Mononuclear cell (primary cell): Measurements from ENCODE around the gene AGPS. TPM values are rescaled to one million over a fixed set of nuclear protein-coding genes. Genes with fewer than 3 reads are reported as not detected.
"Not testable (repeated sequence)": the region's sequence is repeated elsewhere in the genome, so short reads cannot be mapped to it uniquely, and the experiment has no call there.

Experiments
- H3K27me3 ChIP-seq: 2 replicates; pipeline ENCODE4 v1.6.0; 2011; ENCODE audit warnings: low read length, control low read depth; ENCODE audit not compliant: insufficient read depth
- H3K4me1 ChIP-seq: 2 replicates; pipeline ENCODE4 v1.5.1; 2011; ENCODE audit warnings: mild to moderate bottlenecking, low read length, control low read depth; ENCODE audit not compliant: insufficient read depth
- H3K4me3 ChIP-seq: 2 replicates; pipeline ENCODE4 v1.5.1; 2011; ENCODE audit warnings: mild to moderate bottlenecking, low read length, moderate library complexity
- H3K9me3 ChIP-seq: 2 replicates; pipeline ENCODE4 v1.5.1; 2011; ENCODE audit warnings: low read depth, mild to moderate bottlenecking, control low read depth, low read length
- total RNA-seq: library from RNA; depleted of rRNA; stranded (reverse); fragments of >200 nt; gene quantifications from one replicate; pipeline ENCODE4 v1.2.3, GENCODE V29; 2012

AGPS gene
- total RNA-seq, 1 donor = 23.6 TPM

GRCh38 chr2:177362499-177362898 lies 30.1 kb upstream of the AGPS start:
- Histone ChIP-seq H3K4me3 (no peak overlapping the region), H3K27me3 (no peaks in the 10 kb centered on the region), H3K4me1 (no peaks in the 10 kb centered on the region), H3K9me3 (no peaks in the 10 kb centered on the region)

DNA sequence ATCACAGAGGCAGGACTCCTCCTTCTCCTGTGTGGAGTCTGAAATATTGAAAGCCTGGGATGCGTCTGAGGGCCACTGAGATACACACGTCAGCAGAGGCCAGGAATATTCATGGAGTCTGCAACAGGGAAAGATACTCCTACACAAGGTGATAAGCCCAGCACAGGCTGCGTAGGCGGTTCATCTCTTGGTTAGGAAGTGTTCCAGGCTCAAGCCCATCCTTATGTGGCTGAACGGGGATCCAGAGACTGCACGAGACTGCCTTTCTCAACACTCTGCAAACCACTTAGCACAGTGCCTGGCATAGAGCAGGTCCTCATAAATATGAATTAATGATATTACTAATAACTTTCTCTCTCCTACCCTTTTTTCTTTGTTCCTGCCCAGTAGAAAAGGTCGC lies 29.2 kb upstream of the AGPS start:
- no peaks in the 10 kb centered on the region for H3K27me3 ChIP-seq
- H3K4me1 ChIP-seq = no peaks in the 10 kb centered on the region
- no peaks in the 10 kb centered on the region for H3K9me3 ChIP-seq
- no peak overlapping the region for H3K4me3 ChIP-seq

DNA sequence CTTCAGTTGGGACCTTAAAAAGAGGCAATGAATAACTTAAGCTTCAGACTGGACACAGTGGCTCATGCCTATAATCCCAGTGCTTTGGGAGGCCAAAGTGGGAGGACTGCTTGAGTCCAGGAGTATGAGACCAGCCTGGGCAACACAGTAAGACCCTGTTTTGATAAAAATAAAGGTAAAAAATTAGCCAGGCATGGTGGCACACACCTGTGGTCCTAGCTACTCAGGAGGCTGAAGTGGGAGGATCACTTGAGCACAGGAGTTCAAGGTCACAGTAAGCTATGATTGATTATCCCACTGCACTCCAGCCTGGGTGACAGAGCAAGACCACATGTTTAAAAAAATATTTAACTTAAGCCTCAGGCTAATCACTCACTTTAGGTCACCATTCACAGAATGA lies 26.8 kb upstream of the AGPS start:
- not testable (repeated sequence) for H3K4me3 ChIP-seq, H3K4me1 ChIP-seq, H3K27me3 ChIP-seq, H3K9me3 ChIP-seq

- not testable (repeated sequence) for H3K4me1 ChIP-seq, H3K27me3 ChIP-seq, H3K9me3 ChIP-seq, H3K4me3 ChIP-seq
These were observed 24.6 kb upstream of the AGPS start for GRCh38 chr2:177368023-177368422.

- Histone ChIP-seq H3K4me1 (peaks cover 3% of the 10 kb centered on the region), H3K9me3 (no peaks in the 10 kb centered on the region)
These were observed 13.2 kb upstream of the AGPS start for GRCh38 chr2:177379354-177379753.

GRCh38 chr2:177380181-177380580 lies 12.4 kb upstream of the AGPS start:
- Histone ChIP-seq H3K4me1 (peaks cover 3% of the 10 kb centered on the region), H3K27me3 (no peaks in the 10 kb centered on the region), H3K4me3 (no peak overlapping the region), H3K9me3 (no peaks in the 10 kb centered on the region)

More at GRCh38 chr2:177379354-177379753, 13.2 kb upstream of the AGPS start:
- Histone ChIP-seq H3K4me3 (no peak overlapping the region), H3K27me3 (no peaks in the 10 kb centered on the region)

GRCh38 chr2:177383935-177384334 lies 8.6 kb upstream of the AGPS start:
- H3K9me3 ChIP-seq = no peaks in the 10 kb centered on the region
- no peaks in the 10 kb centered on the region for H3K27me3 ChIP-seq
- H3K4me1 ChIP-seq = peaks cover 3% of the 10 kb centered on the region
- H3K4me3 ChIP-seq = no peak overlapping the region

DNA sequence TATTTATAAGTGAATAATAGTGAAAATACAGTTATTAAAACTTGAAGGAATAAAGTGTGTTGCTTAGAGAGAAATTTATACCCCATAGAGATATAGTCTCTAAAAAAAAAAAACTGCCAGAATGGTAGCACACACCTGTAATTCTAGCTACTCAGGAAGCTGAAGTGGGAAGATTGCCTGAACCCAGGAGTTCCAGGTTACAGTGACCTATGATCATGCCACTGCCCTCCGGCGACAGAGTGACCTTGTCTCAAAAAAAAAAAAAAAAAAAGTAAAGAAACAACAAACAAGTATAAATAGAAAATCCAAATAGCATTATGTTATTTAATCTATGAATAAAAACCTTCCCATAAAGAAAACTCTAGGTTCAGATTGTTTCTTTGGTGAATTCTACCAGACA lies 7.4 kb upstream of the AGPS start:
- Histone ChIP-seq H3K9me3 (no peaks in the 10 kb centered on the region), H3K4me3 (no peak overlapping the region), H3K4me1 (peaks cover 3% of the 10 kb centered on the region), H3K27me3 (no peaks in the 10 kb centered on the region)

DNA sequence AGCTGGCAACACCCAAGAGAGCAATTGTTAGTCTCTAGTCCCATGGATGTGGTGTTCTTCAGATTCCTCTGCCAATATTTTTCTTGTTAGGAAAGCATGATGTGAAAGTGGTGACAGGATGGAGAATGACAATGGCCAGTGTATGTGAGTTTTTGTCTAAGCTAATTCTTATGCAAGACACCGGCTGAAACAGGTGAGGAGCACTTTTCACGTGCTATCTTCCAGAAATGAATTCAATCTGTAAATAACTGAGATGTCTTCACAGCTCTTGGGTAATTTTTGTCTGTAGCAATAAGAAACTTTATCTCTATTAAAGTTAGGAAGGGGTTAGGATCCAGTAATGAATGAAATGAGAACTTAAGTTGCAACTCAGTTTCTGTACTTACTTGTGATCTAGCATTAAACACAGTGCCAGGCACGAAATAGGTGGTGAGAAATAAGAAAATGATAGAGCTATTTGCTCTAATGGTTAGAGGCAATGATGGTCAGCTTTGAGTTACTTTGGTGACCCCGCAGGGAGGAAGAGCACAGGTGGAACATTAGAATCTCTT lies 676 bp upstream of the AGPS start:
- Histone ChIP-seq H3K4me3 (peak overlapping the region; percentile 73), H3K27me3 (no peaks in the 10 kb centered on the region), H3K9me3 (no peaks in the 10 kb centered on the region), H3K4me1 (peaks cover 42% of the 10 kb centered on the region)

DNA sequence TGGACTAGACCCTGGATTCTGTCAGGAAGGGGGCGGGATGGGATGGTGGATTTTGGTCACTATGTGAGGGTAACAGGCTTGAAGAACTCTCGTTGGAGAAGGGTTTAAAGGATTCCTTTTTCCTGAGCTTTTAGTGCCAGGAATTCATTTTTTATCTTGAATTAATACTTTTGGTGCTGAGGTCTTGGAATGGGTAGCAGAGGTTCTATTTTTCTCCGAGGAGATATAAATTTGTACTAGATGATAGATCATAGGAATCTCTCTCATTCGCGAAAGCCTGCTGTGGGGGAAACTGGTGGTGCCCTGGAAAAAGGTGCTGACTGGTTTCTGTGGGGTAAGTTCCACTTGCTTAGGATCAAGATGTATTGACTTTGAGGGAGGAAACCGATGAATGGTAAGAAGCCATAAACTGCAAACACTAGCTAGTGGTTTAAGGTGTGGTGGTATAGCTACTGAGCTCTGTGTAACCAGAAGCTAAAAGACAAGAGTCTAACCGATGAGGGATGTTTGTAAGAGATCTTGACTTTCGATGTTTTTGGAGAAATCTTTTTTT lies 706 bp downstream of the AGPS start:
- peaks cover 51% of the 10 kb centered on the region for H3K4me1 ChIP-seq
- H3K4me3 ChIP-seq = peak overlapping the region; percentile 73
- H3K9me3 ChIP-seq = no peaks in the 10 kb centered on the region
- no peaks in the 10 kb centered on the region for H3K27me3 ChIP-seq

- Histone ChIP-seq H3K27me3 (no peaks in the 10 kb centered on the region), H3K4me1 (peaks cover 51% of the 10 kb centered on the region), H3K9me3 (no peaks in the 10 kb centered on the region), H3K4me3 (no peak overlapping the region)
These were observed 1.4 kb downstream of the AGPS start for GRCh38 chr2:177393824-177394593.

DNA sequence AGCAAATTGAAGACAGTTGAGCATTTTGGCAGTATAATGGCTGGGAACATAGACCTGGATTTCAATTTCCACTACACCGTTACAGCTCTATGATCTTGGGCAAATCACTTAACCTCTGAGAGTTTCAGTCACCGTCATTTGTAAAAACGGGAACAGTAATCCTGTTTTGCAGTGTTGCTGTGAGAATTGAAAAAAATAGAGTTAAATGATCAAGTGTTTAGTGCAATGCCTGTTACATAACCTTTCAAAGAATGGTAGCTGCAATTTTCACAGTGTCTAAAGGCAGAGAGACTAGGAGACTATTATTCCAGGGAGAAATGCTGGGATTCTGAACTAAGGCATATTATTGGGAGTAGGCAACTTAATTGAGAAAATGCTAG lies 2.0 kb downstream of the AGPS start:
- H3K27me3 ChIP-seq = no peaks in the 10 kb centered on the region
- H3K9me3 ChIP-seq = no peaks in the 10 kb centered on the region
- H3K4me1 ChIP-seq = peaks cover 51% of the 10 kb centered on the region
- H3K4me3 ChIP-seq = no peak overlapping the region

DNA sequence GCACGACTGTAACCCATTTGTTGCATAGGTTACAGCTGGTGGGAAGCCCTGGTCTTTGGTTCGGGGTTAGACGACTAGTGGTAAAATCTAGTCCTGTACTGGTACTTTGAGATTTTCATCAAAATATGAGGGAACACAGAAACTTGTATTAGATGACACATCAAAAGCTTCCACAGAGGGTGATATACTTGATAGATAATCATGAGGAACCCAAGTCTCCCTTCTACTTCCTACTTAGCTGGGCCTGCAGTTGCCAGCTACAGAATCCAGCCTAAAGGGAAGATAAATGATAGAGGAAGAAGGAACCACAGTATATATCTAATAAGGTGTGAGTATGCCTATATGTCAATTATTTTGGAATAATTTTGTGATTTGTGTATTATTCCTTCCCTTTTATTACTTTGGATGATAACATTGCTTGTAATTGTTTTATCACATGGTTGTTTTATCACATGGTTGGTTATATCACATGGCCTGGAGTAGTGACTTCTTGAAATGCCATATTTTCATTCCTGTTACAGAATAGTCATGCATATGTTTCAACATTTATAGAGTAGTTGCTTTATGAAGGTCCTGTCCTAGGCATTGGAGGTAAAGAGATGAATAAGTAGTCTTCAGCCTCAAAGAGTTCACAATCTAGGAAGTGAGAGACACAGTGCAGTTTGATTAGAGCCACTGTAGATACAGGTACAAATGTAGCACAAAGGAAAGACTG lies 2.9 kb downstream of the AGPS start:
- Histone ChIP-seq H3K9me3 (no peaks in the 10 kb centered on the region), H3K27me3 (no peaks in the 10 kb centered on the region), H3K4me1 (peaks cover 51% of the 10 kb centered on the region), H3K4me3 (no peak overlapping the region)

DNA sequence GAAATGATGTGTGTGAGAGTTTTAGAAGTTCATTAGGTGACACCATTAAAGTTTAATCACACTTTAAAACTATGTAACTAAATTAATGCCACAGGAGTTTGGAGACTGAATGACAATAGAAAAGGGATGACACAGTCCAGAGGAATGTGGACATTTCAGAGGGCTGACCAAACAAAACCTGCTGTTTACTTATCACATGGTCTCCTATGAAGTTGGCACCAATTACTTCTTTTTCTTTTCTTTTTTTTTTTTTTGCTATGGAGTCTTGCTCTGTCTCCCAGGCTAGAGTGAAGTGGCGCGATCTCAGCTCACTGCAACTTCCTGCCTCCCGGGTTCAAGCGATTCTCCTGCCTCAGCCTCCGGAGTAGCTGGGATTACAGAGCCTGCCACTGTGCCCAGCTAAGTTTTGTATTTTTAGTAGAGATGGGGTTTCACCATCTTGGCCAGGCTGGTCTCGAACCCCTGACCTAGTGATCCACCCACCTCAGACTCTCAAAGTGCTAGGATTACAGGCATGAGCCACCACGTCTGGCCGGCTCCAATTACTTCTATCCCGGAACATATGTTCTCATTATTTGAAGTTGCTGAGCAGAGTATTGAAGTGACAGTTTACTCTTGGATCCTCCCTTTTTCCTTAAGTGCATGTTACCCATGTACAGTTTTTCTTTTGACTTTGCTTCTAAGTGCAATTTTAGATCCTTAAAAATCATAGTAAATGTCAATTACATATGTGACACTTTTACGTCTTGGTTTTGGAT lies 4.3 kb downstream of the AGPS start:
- Histone ChIP-seq H3K9me3 (no peaks in the 10 kb centered on the region), H3K4me3 (no peak overlapping the region), H3K4me1 (peaks cover 46% of the 10 kb centered on the region), H3K27me3 (no peaks in the 10 kb centered on the region)
